AG09319 (cell line): Measurements from ENCODE around the gene TAOK1.

Experiments used
- DNase-seq: peaks from one replicate; pipeline ENCODE4 v3.0.0-alpha.2; 2010; ENCODE audit warnings: low read depth; ENCODE audit errors: extremely low read depth
- CTCF ChIP-seq: IDR thresholded peaks from 2 replicates; pipeline ENCODE4 v1.5.1; 2011; ENCODE audit warnings: low read depth, mild to moderate bottlenecking, inconsistent platforms, low read length, moderate library complexity

TAOK1 gene

GRCh38 chr17:29567304-29567553 is 177.1 kb downstream of the TAOK1 start:
- no peak for DNase-seq
- TF ChIP-seq CTCF = no peak

GRCh38 chr17:29567554-29568330 is 177.6 kb downstream of the TAOK1 start:
- DNase-seq = no peak
- TF ChIP-seq CTCF = peak; percentile 44

GRCh38 chr17:29568331-29569244 is 178.4 kb downstream of the TAOK1 start, which contains the start of gene TP53I13:
TP53I13 (plus strand) TSS chr17:29568701; CDS start chr17:29568759, 58 bp downstream.
- TF ChIP-seq CTCF = no peak; the same call in 1 of the 2 replicates
- peak; percentile 49 for DNase-seq

GRCh38 chr17:29569245-29569950 is 179.2 kb downstream of the TAOK1 start:
- DNase-seq = no peak
- no peak for TF ChIP-seq CTCF

- no peak for TF ChIP-seq CTCF
- DNase-seq = no peak
Observed at GRCh38 chr17:29570521-29570920, 180.4 kb downstream of the TAOK1 start.

- DNase-seq = no peak
- TF ChIP-seq CTCF = no peak
Observed at GRCh38 chr17:29571486-29571882, 181.3 kb downstream of the TAOK1 start.
